Endothelial cell (in vitro differentiated cells): ENCODE results near the gene KRTAP9-2. TPM values are rescaled to one million over a fixed set of nuclear protein-coding genes. Genes with fewer than 3 reads are reported as not detected.
"Not testable (repeated sequence)": the region's sequence is repeated elsewhere in the genome, so short reads cannot be mapped to it uniquely, and the experiment has no call there.

Source experiments
- DNase-seq: peaks from one replicate; pipeline ENCODE4 v3.0.0; 2021; ENCODE audit warnings: low spot score
- H3K27ac Mint-ChIP-seq: one replicate; pipeline ENCODE4 v1.8.0; 2021; ENCODE audit warnings: mixed read lengths, inconsistent platforms; ENCODE audit not compliant: unreplicated experiment
- H3K27me3 Mint-ChIP-seq: one replicate; pipeline ENCODE4 v1.8.0; 2021; ENCODE audit warnings: mild to moderate bottlenecking, moderate library complexity, mixed read lengths, inconsistent platforms; ENCODE audit not compliant: unreplicated experiment
- H3K36me3 Mint-ChIP-seq: one replicate; pipeline ENCODE4 v1.8.0; 2021; ENCODE audit warnings: mild to moderate bottlenecking, low read depth, mixed read lengths, inconsistent platforms; ENCODE audit not compliant: unreplicated experiment
- H3K4me1 Mint-ChIP-seq: one replicate; pipeline ENCODE4 v1.8.0; 2021; ENCODE audit warnings: mild to moderate bottlenecking, mixed read lengths, inconsistent platforms; ENCODE audit not compliant: unreplicated experiment
- H3K4me3 Mint-ChIP-seq: one replicate; pipeline ENCODE4 v1.8.0; 2021; ENCODE audit warnings: mild to moderate bottlenecking, mixed read lengths, inconsistent platforms; ENCODE audit not compliant: unreplicated experiment
- H3K9me3 Mint-ChIP-seq: one replicate; pipeline ENCODE4 v1.8.0; 2021; ENCODE audit warnings: mixed read lengths, inconsistent platforms; ENCODE audit not compliant: unreplicated experiment
- CTCF ChIP-seq: fragments of 200-600 bp; sonication (generic); IDR thresholded peaks from one replicate; pipeline ENCODE4 v1.5.0; 2021; ENCODE audit warnings: antibody characterized with exemption; ENCODE audit not compliant: unreplicated experiment
- total RNA-seq: library from RNA; stranded (reverse); fragmentation: NEBNext Ultra II Directional; extraction: Animal tissue kit (Norgen Biotek cat#: 25700); gene quantifications from one replicate; pipeline ENCODE4 v1.2.1, GENCODE V29; 2021; ENCODE audit not compliant: unreplicated experiment

The KRTAP9-2 gene
- total RNA-seq, 1 donor from 2014 or later = not detected

DNA sequence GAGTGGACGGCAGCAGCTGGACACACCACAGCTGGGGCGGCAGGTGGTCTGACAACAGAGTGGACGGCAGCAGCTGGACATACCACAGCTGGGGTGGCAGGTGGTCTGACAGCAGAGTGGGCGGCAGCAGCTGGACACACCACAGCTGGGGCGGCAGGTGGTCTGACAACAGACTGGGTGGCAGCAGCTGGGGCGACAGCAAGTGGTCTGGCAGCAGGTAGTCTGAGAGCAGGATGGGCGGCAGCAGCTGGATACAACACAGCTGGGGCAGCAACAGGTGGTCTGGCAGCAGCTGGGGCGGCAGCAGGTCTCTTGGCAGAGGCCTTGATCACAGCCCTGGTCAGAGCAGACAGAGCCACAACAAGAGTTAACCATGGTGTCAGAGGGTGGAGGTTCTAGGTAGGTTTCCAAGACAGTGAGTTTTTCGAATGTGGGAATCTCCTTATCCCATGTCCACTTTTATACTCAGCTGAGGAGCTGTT, 41.9 kb upstream of the KRTAP9-2 start, which contains the start of gene KRTAP4-1:
KRTAP4-1 (minus strand) TSS at position 432 of the 482 bp plus-strand sequence; CDS start at position 375, 57 bp downstream.
- Mint-ChIP-seq H3K9me3 (no peaks in the 10 kb centered on the region), H3K36me3 (no peaks in the 10 kb centered on the region), H3K27me3 (peaks cover 1% of the 10 kb centered on the region), H3K4me1 (no peaks in the 10 kb centered on the region), H3K4me3 (no peak within 1 kb of the TSS), H3K27ac (no peak within 1 kb of the TSS)
- no peak for DNase-seq
- TF ChIP-seq CTCF = no peak

DNA sequence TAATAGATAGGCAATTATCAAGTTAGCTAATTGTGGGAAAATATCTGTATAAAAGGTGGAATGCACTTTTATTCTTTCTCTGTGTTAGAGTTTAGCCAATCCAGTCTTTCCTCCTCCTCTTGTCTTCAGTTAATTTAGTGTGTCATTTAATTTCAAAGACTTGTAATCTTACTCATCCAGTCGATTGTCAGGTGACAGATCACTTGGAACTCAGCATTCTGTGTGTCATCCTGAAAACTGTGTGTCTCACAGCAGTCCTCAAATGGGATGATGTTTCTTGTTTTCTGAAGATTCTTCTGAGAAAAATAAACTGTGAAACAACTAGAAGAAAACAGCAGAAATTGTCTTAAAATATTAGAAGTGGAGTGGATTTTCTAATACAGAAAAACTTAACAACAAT, 41.4 kb upstream of the KRTAP9-2 start:
- no peak for DNase-seq
- no peak for TF ChIP-seq CTCF
- Mint-ChIP-seq H3K27ac (no peak overlapping the region), H3K36me3 (no peaks in the 10 kb centered on the region), H3K9me3 (no peaks in the 10 kb centered on the region), H3K4me3 (no peak overlapping the region), H3K4me1 (no peaks in the 10 kb centered on the region), H3K27me3 (peaks cover 1% of the 10 kb centered on the region)

GRCh38 chr17:41186872-41187271, 39.6 kb upstream of the KRTAP9-2 start:
- Mint-ChIP-seq H3K4me3 (no peak overlapping the region), H3K27me3 (peaks cover 3% of the 10 kb centered on the region), H3K36me3 (no peaks in the 10 kb centered on the region), H3K9me3 (no peaks in the 10 kb centered on the region), H3K27ac (no peak overlapping the region), H3K4me1 (no peaks in the 10 kb centered on the region)
- no peak for DNase-seq
- no peak for TF ChIP-seq CTCF

DNA sequence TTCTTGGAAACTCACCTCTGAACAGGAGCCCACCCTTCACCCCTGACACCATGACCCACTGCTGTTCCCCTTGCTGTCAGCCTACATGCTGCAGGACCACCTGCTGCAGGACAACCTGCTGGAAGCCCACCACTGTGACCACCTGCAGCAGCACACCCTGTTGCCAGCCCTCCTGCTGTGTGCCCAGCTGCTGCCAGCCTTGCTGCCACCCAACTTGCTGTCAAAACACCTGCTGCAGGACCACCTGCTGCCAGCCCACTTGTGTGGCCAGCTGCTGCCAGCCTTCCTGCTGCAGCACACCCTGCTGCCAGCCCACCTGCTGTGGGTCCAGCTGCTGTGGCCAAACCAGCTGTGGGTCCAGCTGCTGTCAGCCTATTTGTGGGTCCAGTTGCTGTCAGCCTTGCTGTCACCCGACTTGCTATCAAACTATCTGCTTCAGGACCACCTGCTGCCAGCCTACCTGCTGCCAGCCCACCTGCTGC, 36.6 kb upstream of the KRTAP9-2 start, which contains the start of gene KRTAP9-1:
KRTAP9-1 (plus strand) TSS at position 51 of the 482 bp plus-strand sequence; CDS start at position 51, 0 bp downstream.
- H3K27me3 Mint-ChIP-seq, H3K4me1 Mint-ChIP-seq, H3K4me3 Mint-ChIP-seq: not testable (repeated sequence)

GRCh38 chr17:41190328-41190727, 36.1 kb upstream of the KRTAP9-2 start:
- Mint-ChIP-seq H3K4me3 (no peak overlapping the region), H3K4me1 (no peaks in the 10 kb centered on the region), H3K27me3 (peaks cover 3% of the 10 kb centered on the region), H3K36me3 (no peaks in the 10 kb centered on the region), H3K27ac (no peak overlapping the region), H3K9me3 (no peaks in the 10 kb centered on the region)
- no peak for DNase-seq
- TF ChIP-seq CTCF = no peak

More for the DNA sequence above, 36.6 kb upstream of the KRTAP9-2 start, which contains the start of gene KRTAP9-1:
- H3K9me3 Mint-ChIP-seq, DNase-seq, H3K36me3 Mint-ChIP-seq, H3K27ac Mint-ChIP-seq: not testable (repeated sequence)
